ENCODE data around the gene GPX8. TPM values are rescaled to one million over a fixed set of nuclear protein-coding genes. Genes with fewer than 3 reads are reported as not detected.

Gene GPX8
- total RNA-seq, 1 experiment from 2014 or later: 37.9 TPM

- Histone ChIP-seq H3K79me2 (ENCODE audit: insufficient read depth, low read length) (no peaks in the 10 kb centered on the region), H3K4ac (ENCODE audit: low read depth, low read length) (no peak overlapping the region), H2BK15ac (ENCODE audit: low read depth, low read length) (no peak overlapping the region), H2AFZ (ENCODE audit: low read length) (no peak overlapping the region), H3T11ph (ENCODE audit: low read length) (no peak overlapping the region), H2BK12ac (ENCODE audit: insufficient read length, low read depth, low read length) (no peak overlapping the region), H4K91ac (ENCODE audit: insufficient read length, low read depth, low read length) (no peak overlapping the region), H2BK20ac (ENCODE audit: low read depth, low read length, poor library complexity, severe bottlenecking) (no peak overlapping the region), H3K27me3 (ENCODE audit: insufficient read depth, low read length) (peaks cover 42% of the 10 kb centered on the region), H4K5ac (ENCODE audit: insufficient read length, low read depth, low read length) (no peak overlapping the region), H3K27ac (ENCODE audit: insufficient read length, low read depth, low read length) (no peak overlapping the region), H3K9ac (ENCODE audit: extremely low read depth, insufficient read length, low read length) (no peak overlapping the region), H3K4me1 (ENCODE audit: insufficient read depth, low read length) (no peaks in the 10 kb centered on the region), H3K18ac (ENCODE audit: insufficient read length, low read depth, low read length) (no peak overlapping the region), H2BK120ac (ENCODE audit: low read depth, low read length, poor library complexity, severe bottlenecking) (no peak overlapping the region), H3K23me2 (ENCODE audit: insufficient read length, low read depth, low read length, poor library complexity, severe bottlenecking) (peaks cover 6% of the 10 kb centered on the region), H2BK5ac (ENCODE audit: insufficient read length, low read length) (no peak overlapping the region), H2AK5ac (ENCODE audit: insufficient read length, low read length) (no peak overlapping the region), H4K8ac (replicated peaks; ENCODE audit: insufficient read length, low read depth, low read length) (no peak overlapping the region), H3K79me1 (ENCODE audit: insufficient read depth, low read depth, low read length, poor library complexity, severe bottlenecking) (no peaks in the 10 kb centered on the region), H3K56ac (ENCODE audit: insufficient read length, low read depth, low read length) (no peak overlapping the region), H3K9me3 (ENCODE audit: control insufficient read depth, low read depth, low read length) (no peaks in the 10 kb centered on the region), H4K20me1 (ENCODE audit: control insufficient read depth, insufficient read depth, insufficient read length) (no peaks in the 10 kb centered on the region), H3K23ac (ENCODE audit: insufficient read length, low read depth, low read length) (no peak overlapping the region), H3K4me2 (ENCODE audit: insufficient read depth, insufficient read length, low read length) (peak overlapping the region; percentile 87), H3K14ac (ENCODE audit: insufficient read depth, low read length) (no peak overlapping the region)
- Mint-ChIP-seq H3K27ac (no peak overlapping the region), H3K27me3 (ENCODE audit: low read depth) (peaks cover 97% of the 10 kb centered on the region), H3K4me3 (peak overlapping the region; percentile 66 to 80), H3K36me3 (ENCODE audit: insufficient read depth in 1 of 3, low read depth in 3 of 3) (no peaks in the 10 kb centered on the region), H3K4me1 (peaks cover 24 to 31% of the 10 kb centered on the region in 2 experiments), H3K9me3 (peaks cover 0 to 6% of the 10 kb centered on the region in 2 experiments; a peak in 2 of 5 replicates)
- peak; percentile 53 for TF ChIP-seq CTCF (conservative IDR thresholded peaks at IDR 0.05)
- no CpG with 5 or more reads among the region's 44 CpGs for WGBS (ENCODE audit: extremely low coverage, insufficient read length, low lambda C conversion rate)
- DNase-seq: peak; percentile 87
These were observed 16.3 kb downstream of the GPX8 start for GRCh38 chr5:55176176-55176818.

All from H9 (cell line).